Natural killer cell (primary cell): ENCODE data around the gene CCR9. TPM values are rescaled to one million over a fixed set of nuclear protein-coding genes. Genes with fewer than 3 reads are reported as not detected.

Experiments used
- ATAC-seq, 3 donors: fragments of 150-1000 bp in 2 of 3; fragments of 200-7000 bp in 1 of 3; cut with Tn5 transposase; 1 replicate in 1 of 3; 2 replicates in 2 of 3; pipeline ENCODE4 v1.10.0; 2021; ENCODE audit warnings: mild to moderate bottlenecking in 2 of 3, moderate library complexity in 2 of 3
- DNase-seq, 2 donors: peaks; one replicate each; pipeline versions ENCODE4 v3.0.0 to v3.0.0-alpha.2; 2013 to 2021; ENCODE audit warnings: mixed read lengths in 1 of 2
- H3K27ac ChIP-seq: one replicate; pipeline ENCODE4 v1.5.1; 2013; ENCODE audit warnings: mild to moderate bottlenecking, low read length
- H3K27me3 ChIP-seq: one replicate; pipeline ENCODE4 v1.6.1; 2013; ENCODE audit warnings: low read length; ENCODE audit not compliant: control insufficient read depth, insufficient read depth
- H3K36me3 ChIP-seq: one replicate; pipeline ENCODE4 v1.6.1; 2013; ENCODE audit warnings: low read length; ENCODE audit not compliant: control insufficient read depth, insufficient read depth
- H3K4me1 ChIP-seq: one replicate; pipeline ENCODE4 v1.6.1; 2013; ENCODE audit warnings: low read length; ENCODE audit not compliant: control insufficient read depth, insufficient read depth
- H3K4me3 ChIP-seq: one replicate; pipeline ENCODE4 v1.5.1; 2013; ENCODE audit warnings: low read length
- H3K9me3 ChIP-seq: one replicate; pipeline ENCODE4 v1.6.1; 2013; ENCODE audit warnings: low read length; ENCODE audit not compliant: control insufficient read depth, insufficient read depth
- H3K27ac Mint-ChIP-seq, 2 donors: one replicate each; pipeline ENCODE4 v1.8.0; 2022; ENCODE audit warnings: mild to moderate bottlenecking in 2 of 2, mixed read lengths in 2 of 2, moderate library complexity in 1 of 2
- H3K27me3 Mint-ChIP-seq, 2 donors: one replicate each; pipeline ENCODE4 v1.8.0; 2022; ENCODE audit warnings: low read depth in 2 of 2, mixed read lengths in 2 of 2
- H3K36me3 Mint-ChIP-seq: one replicate; pipeline ENCODE4 v1.8.0; 2022; ENCODE audit warnings: mixed read lengths
- H3K4me1 Mint-ChIP-seq, 2 donors: one replicate each; pipeline ENCODE4 v1.8.0; 2022; ENCODE audit warnings: mixed read lengths in 2 of 2
- H3K4me3 Mint-ChIP-seq: one replicate; pipeline ENCODE4 v1.8.0; 2022; ENCODE audit warnings: mild to moderate bottlenecking, moderate library complexity, mixed read lengths
- H3K9me3 Mint-ChIP-seq, 2 donors: one replicate each; pipeline ENCODE4 v1.8.0; 2022; ENCODE audit warnings: mixed read lengths in 2 of 2
- CTCF ChIP-seq: fragments of 200-600 bp; IDR thresholded peaks from one replicate; pipeline ENCODE4 v1.8.0; 2022; ENCODE audit warnings: antibody characterized with exemption
- WGBS: methylation state at CpG from one replicate; pipeline ENCODE4 v1.1.7; 2013; ENCODE audit warnings: missing lambda C conversion rate; ENCODE audit not compliant: insufficient coverage; 5-methylcytosine and 5-hydroxymethylcytosine counted together
- intact Hi-C: fragments of 100-400 bp; cut with micrococcal nuclease; formaldehyde crosslinking; loops from one replicate; pipeline ENCODE4 v1.14.2; 2022
- total RNA-seq, 4 donors: library from RNA; stranded (reverse); fragments of 120-200 nt in 1 of 4; gene quantifications; one replicate each; pipeline versions ENCODE4 v1.2.3 to v1.2.4, GENCODE V29; 2013 to 2022

CCR9 gene
- total RNA-seq, 3 donors from 2014 or later (not counting 1 experiment from before 2014, with no cell fraction given) = 0.27 TPM; not detected in 2

GRCh38 chr3:45952456-45952855 lies 66.1 kb downstream of the CCR9 start:
- Mint-ChIP-seq H3K36me3 (peaks cover 24% of the 10 kb centered on the region), H3K4me1 (peaks cover 36 to 39% of the 10 kb centered on the region in 2 donors), H3K27me3 (no peaks in the 10 kb centered on the region), H3K9me3 (no peaks in the 10 kb centered on the region), H3K4me3 (no peak overlapping the region), H3K27ac (peak overlapping the region in 1 of 2 donors; percentile 73)
- H3K4me3 ChIP-seq = no peak overlapping the region
- intact Hi-C loops = no loop called here
- WGBS = 81% methylated on average over 3 of the region's 4 CpGs
- H3K4me1 ChIP-seq = peaks cover 60% of the 10 kb centered on the region
- H3K9me3 ChIP-seq = no peaks in the 10 kb centered on the region
- H3K27me3 ChIP-seq = no peaks in the 10 kb centered on the region
- no peak for ATAC-seq
- no peak for DNase-seq
- H3K36me3 ChIP-seq = peaks cover 83% of the 10 kb centered on the region
- H3K27ac ChIP-seq = no peak overlapping the region
- no peak for TF ChIP-seq CTCF

Other genes with a start within 250 kb of the CCR9 start
- gene SACM1L, start 197.1 kb upstream of the CCR9 start, total RNA-seq = 100 to 1,000 TPM in 1 of 3 donors, 10 to 100 TPM in 2; 93.2 to 110 (median 93.9) TPM
- gene SLC6A20, start 90.0 kb upstream of the CCR9 start, total RNA-seq = 1 to 10 TPM in 1 of 3 donors, under 1 TPM in 2; 0.25 to 1.3 (median 0.70) TPM
- 10 to 100 TPM; 16.4 to 19.8 (median 17.2) TPM for gene LZTFL1, start 44.4 kb upstream of the CCR9 start, total RNA-seq
- gene CXCR6, start 56.9 kb downstream of the CCR9 start, total RNA-seq = 1 to 10 TPM in 2 of 3 donors, under 1 TPM in 1; 0.95 to 2.1 (median 1.7) TPM
- gene FYCO1, start 109.3 kb downstream of the CCR9 start, total RNA-seq = 10 to 100 TPM; 23.0 to 28.4 (median 27.5) TPM
- gene XCR1, start 140.9 kb downstream of the CCR9 start, total RNA-seq = under 1 TPM in 1 of 3 donors, not detected in 2; 0.21 TPM